GM10266 (cell line): Measurements from ENCODE around the gene A1BG.
A peak's percentile ranks its signal among the peaks of the same experiment; 100 is the strongest.
"Not testable (repeated sequence)": the region's sequence is repeated elsewhere in the genome, so short reads cannot be mapped to it uniquely, and the experiment has no call there.

ENCODE experiments used
- DNase-seq: peaks from one replicate; pipeline ENCODE4 v3.0.0; 2012; ENCODE audit errors: extremely low spot score
- CTCF ChIP-seq: IDR thresholded peaks from 2 replicates; pipeline ENCODE4 v1.5.1; 2012; ENCODE audit warnings: mild to moderate bottlenecking, low read depth; ENCODE audit not compliant: control insufficient read depth, insufficient read depth; ENCODE audit errors: missing control alignments

The A1BG gene

DNA sequence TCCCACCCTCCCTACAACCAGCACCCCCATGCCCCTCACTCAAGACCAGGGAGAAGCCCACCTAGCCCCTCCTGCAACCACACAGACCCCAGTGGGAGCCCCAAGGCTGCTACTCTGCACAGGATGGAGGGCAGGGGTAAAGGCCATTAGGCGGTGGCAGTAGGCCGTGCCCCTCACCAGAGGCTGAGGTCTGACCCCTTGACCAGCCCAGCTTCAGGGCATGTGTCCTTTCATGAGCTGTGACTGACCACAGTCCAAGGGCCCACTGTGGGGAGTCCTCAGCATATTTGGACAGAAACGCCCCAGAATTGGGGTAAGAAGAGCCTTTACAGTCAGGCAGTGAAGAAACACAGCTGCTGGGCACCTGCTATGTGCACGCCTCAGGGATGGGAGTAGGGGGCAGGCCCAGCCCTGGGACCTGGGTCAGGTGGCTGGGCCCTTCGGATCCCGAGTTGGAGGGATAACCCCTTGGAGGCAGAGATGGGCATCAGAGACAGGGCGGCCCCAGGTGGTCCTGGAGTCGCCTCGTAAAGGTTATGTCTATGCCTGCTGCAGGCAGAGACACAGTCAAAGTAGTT lies 32.1 kb upstream of the A1BG start:
- TF ChIP-seq CTCF, result no peak
- no peak for DNase-seq

GRCh38 chr19:58382997-58383603 lies 29.8 kb upstream of the A1BG start:
- TF ChIP-seq CTCF, result no peak
- no peak for DNase-seq

GRCh38 chr19:58381460-58382212 lies 28.3 kb upstream of the A1BG start:
- TF ChIP-seq CTCF, result no peak
- no peak for DNase-seq

- peak; percentile 98 for DNase-seq
- peak; percentile 14 for TF ChIP-seq CTCF
These were observed 27.6 kb upstream of the A1BG start, which contains the start of gene ZNF837 for GRCh38 chr19:58380662-58381459. TSS of gene ZNF837 (minus strand) at chr19:58381030. CDS start at chr19:58369332, 11,698 bp downstream.

GRCh38 chr19:58380037-58380661 lies 26.9 kb upstream of the A1BG start:
- no peak for TF ChIP-seq CTCF
- DNase-seq, result no peak

- no peak for TF ChIP-seq CTCF
- DNase-seq, result no peak
These were observed 26.0 kb upstream of the A1BG start for GRCh38 chr19:58379246-58379645.

DNA sequence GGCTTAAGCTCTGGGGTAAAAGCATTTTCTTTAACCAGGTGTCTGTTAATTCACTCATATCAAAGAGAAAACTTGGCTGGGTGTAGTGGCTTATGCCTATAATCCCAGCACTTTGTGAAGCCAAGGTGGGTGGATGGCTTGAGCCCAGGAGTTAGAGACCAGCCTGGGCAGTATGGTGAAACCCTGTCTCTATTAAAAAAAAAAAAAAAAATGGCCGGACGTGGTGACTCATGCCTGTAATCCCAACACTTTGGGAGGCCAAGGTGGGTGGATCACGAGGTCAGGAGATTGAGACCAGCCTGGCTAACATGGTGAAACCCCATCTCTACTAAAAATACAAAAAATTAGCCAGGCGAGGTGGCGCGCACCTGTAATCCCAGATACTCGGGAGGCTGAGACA lies 23.4 kb upstream of the A1BG start:
- DNase-seq, result not testable (repeated sequence)
